H1 (cell line): Measurements from ENCODE around the gene RNF220. TPM values are rescaled to one million over a fixed set of nuclear protein-coding genes. Genes with fewer than 3 reads are reported as not detected.

Experiments used
- CTCF ChIA-PET: fragments of 300-600 bp; sonication (Branson Sonifier 250); formaldehyde crosslinking; loops from one replicate; lab custom pipeline; 2021; ENCODE audit not compliant: partially characterized antibody; lab: Charles Lee
- POLR2A ChIA-PET: fragments of 300-600 bp; sonication (Branson Sonifier 250); formaldehyde crosslinking; loops from one replicate; lab custom pipeline; 2021; ENCODE audit warnings: inconsistent platforms; ENCODE audit not compliant: partially characterized antibody; lab: Charles Lee
- DNase-seq, 2 experiments: peaks; one replicate each; pipeline versions ENCODE4 v3.0.0 to v3.0.0-alpha.2; 2010 to 2022; ENCODE audit warnings: low spot score in 2 of 2, low read depth in 1 of 2, mixed read lengths in 1 of 2
- FAIRE-seq: peaks from 2 replicates; lab custom pipeline; 2011; peaks lifted over from hg19 to GRCh38; lab: Jason Lieb, UNC
- H2AFZ ChIP-seq: 2 replicates; pipeline ENCODE4 v1.8.1; 2012; ENCODE audit warnings: low read length, inconsistent platforms
- H2AK5ac ChIP-seq: 2 replicates; pipeline ENCODE4 v1.6.1; 2013; ENCODE audit warnings: low read depth, low read length
- H2BK120ac ChIP-seq: replicated peaks from 2 replicates; pipeline ENCODE3; 2013; ENCODE audit warnings: low read depth, low read length, inconsistent platforms
- H2BK12ac ChIP-seq: 2 replicates; pipeline ENCODE4 v1.6.1; 2013; ENCODE audit warnings: low read depth, low read length
- H2BK15ac ChIP-seq: 2 replicates; pipeline ENCODE4 v1.6.1; 2013; ENCODE audit warnings: low read length
- H2BK20ac ChIP-seq: 2 replicates; pipeline ENCODE4 v1.6.1; 2013; ENCODE audit warnings: low read length
- H2BK5ac ChIP-seq: 2 replicates; pipeline ENCODE4 v1.6.1; 2013; ENCODE audit warnings: low read depth, low read length
- H3K14ac ChIP-seq: 2 replicates; pipeline ENCODE4 v1.6.1; 2013; ENCODE audit warnings: inconsistent platforms; ENCODE audit not compliant: insufficient read length
- H3K18ac ChIP-seq: 2 replicates; pipeline ENCODE4 v1.6.1; 2013; ENCODE audit warnings: low read length; ENCODE audit errors: extremely low read depth
- H3K23ac ChIP-seq: 2 replicates; pipeline ENCODE4 v1.6.1; 2013; ENCODE audit warnings: inconsistent platforms; ENCODE audit not compliant: insufficient read length
- H3K23me2 ChIP-seq: 2 replicates; pipeline ENCODE4 v1.6.1; 2013; ENCODE audit warnings: low read depth, low read length
- H3K27ac ChIP-seq: 2 replicates; pipeline ENCODE4 v1.6.1; 2011; ENCODE audit warnings: low read depth, low read length, inconsistent platforms
- H3K27me3 ChIP-seq, 4 experiments: replicated peaks in 1 of 4; 1 replicate in 1 of 4; 2 replicates in 3 of 4; pipeline versions ENCODE4 v1.6.1 to v1.8.1; 2011 to 2013; ENCODE audit warnings: low read length in 3 of 4, mild to moderate bottlenecking in 3 of 4, inconsistent platforms in 2 of 4, mixed read lengths in 2 of 4, moderate library complexity in 1 of 4; ENCODE audit not compliant: control insufficient read depth in 3 of 4, insufficient read depth in 3 of 4; ENCODE audit errors: extremely low read depth in 1 of 4
- H3K36me3 ChIP-seq, 4 experiments: 2 replicates each; pipeline versions ENCODE4 v1.6.1 to v1.8.1; 2011 to 2013; ENCODE audit warnings: mild to moderate bottlenecking in 4 of 4, low read length in 3 of 4, moderate library complexity in 2 of 4, control low read depth in 1 of 4, inconsistent platforms in 1 of 4; ENCODE audit not compliant: insufficient read depth in 4 of 4, control insufficient read depth in 2 of 4
- H3K4ac ChIP-seq: replicated peaks from 2 replicates; pipeline ENCODE3; 2013; ENCODE audit warnings: low read length, low read depth, mixed read lengths, inconsistent platforms; ENCODE audit not compliant: insufficient read length
- H3K4me1 ChIP-seq, 4 experiments: replicated peaks in 1 of 4; 1 replicate in 1 of 4; 2 replicates in 3 of 4; pipeline versions ENCODE4 v1.6.1 to v1.8.1; 2011 to 2013; ENCODE audit warnings: low read length in 3 of 4, inconsistent platforms in 2 of 4, mixed read lengths in 1 of 4; ENCODE audit not compliant: insufficient read depth in 4 of 4, control insufficient read depth in 3 of 4
- H3K4me2 ChIP-seq, 2 experiments: 2 replicates each; pipeline versions ENCODE4 v1.6.1 to v1.8.1; 2011 to 2013; ENCODE audit warnings: low read depth in 2 of 2, low read length in 2 of 2, control low read depth in 1 of 2, inconsistent platforms in 1 of 2, mild to moderate bottlenecking in 1 of 2; ENCODE audit not compliant: insufficient read depth in 1 of 2
- H3K4me3 ChIP-seq, 4 experiments: fragments of 200-600, 300-600 bp in 1 of 4; sonication (generic), shearing (Covaris generic), sonication (Bioruptor Twin) in 1 of 4; 2 replicates each; pipeline versions ENCODE4 v1.5.1 to v1.8.1; 2011 to 2016; ENCODE audit warnings: low read length in 4 of 4, low read depth in 3 of 4, control low read depth in 2 of 4, inconsistent platforms in 2 of 4, mild to moderate bottlenecking in 2 of 4, mixed read lengths in 1 of 4, moderate library complexity in 1 of 4; ENCODE audit not compliant: insufficient read depth in 2 of 4; ENCODE audit errors: extremely low read depth in 1 of 4
- H3K56ac ChIP-seq: replicated peaks from 2 replicates; pipeline ENCODE3; 2013; ENCODE audit warnings: low read depth, mild to moderate bottlenecking, mixed read lengths, low read length, inconsistent platforms; ENCODE audit not compliant: insufficient read length
- H3K79me1 ChIP-seq: 2 replicates; pipeline ENCODE4 v1.6.1; 2013; ENCODE audit warnings: low read depth, low read length, control low read depth
- H3K79me2 ChIP-seq, 2 experiments: 2 replicates each; pipeline versions ENCODE4 v1.6.1 to v1.8.1; 2012 to 2013; ENCODE audit warnings: low read length in 2 of 2, mild to moderate bottlenecking in 2 of 2, inconsistent platforms in 1 of 2; ENCODE audit not compliant: insufficient read depth in 2 of 2, control insufficient read depth in 1 of 2
- H3K9ac ChIP-seq, 4 experiments: replicated peaks in 1 of 4; 1 replicate in 1 of 4; 2 replicates in 3 of 4; pipeline versions ENCODE4 v1.6.1 to v1.8.1; 2011 to 2013; ENCODE audit warnings: low read depth in 3 of 4, low read length in 3 of 4, control low read depth in 2 of 4, mild to moderate bottlenecking in 2 of 4, moderate library complexity in 2 of 4, inconsistent platforms in 1 of 4; ENCODE audit errors: extremely low read depth in 1 of 4
- H3K9me3 ChIP-seq, 2 experiments: 2 replicates each; pipeline versions ENCODE4 v1.6.1 to v1.8.1; 2012 to 2013; ENCODE audit warnings: mild to moderate bottlenecking in 2 of 2, moderate library complexity in 2 of 2, control low read depth in 1 of 2, inconsistent platforms in 1 of 2, low read depth in 1 of 2, low read length in 1 of 2, mixed read lengths in 1 of 2; ENCODE audit not compliant: insufficient read depth in 2 of 2
- H4K20me1 ChIP-seq, 2 experiments: replicated peaks in 1 of 2; 2 replicates each; pipeline versions ENCODE3 to v1.8.1; 2011 to 2013; ENCODE audit warnings: inconsistent platforms in 2 of 2, low read length in 2 of 2, mild to moderate bottlenecking in 1 of 2; ENCODE audit not compliant: insufficient read depth in 2 of 2, control insufficient read depth in 1 of 2
- H4K5ac ChIP-seq: 2 replicates; pipeline ENCODE4 v1.6.1; 2013; ENCODE audit warnings: low read length, low read depth, mixed read lengths, inconsistent platforms; ENCODE audit not compliant: insufficient read length
- H4K8ac ChIP-seq: 2 replicates; pipeline ENCODE4 v1.8.0; 2013; ENCODE audit warnings: mild to moderate bottlenecking, moderate library complexity, low read length, inconsistent platforms; ENCODE audit not compliant: insufficient read depth; ENCODE audit errors: extremely low read depth
- H4K91ac ChIP-seq: replicated peaks from 2 replicates; pipeline ENCODE3; 2013; ENCODE audit warnings: low read length, mixed read lengths, inconsistent platforms; ENCODE audit not compliant: insufficient read length
- ASH2L ChIP-seq: fragments of 200-600, 300-600 bp; sonication (generic); IDR thresholded peaks from one replicate; pipeline ENCODE4 v1.7.1; 2017; ENCODE audit warnings: low read length
- BRCA1 ChIP-seq: IDR thresholded peaks from 2 replicates; pipeline ENCODE4 v1.6.1; 2012; ENCODE audit warnings: low read depth, low read length, improper control_type of control experiment
- EP300 ChIP-seq, 2 experiments: IDR thresholded peaks; 1 replicate in 1 of 2; 2 replicates in 1 of 2; pipeline ENCODE4 v1.6.1; 2011 to 2012; ENCODE audit warnings: low read depth in 2 of 2, low read length in 2 of 2, mild to moderate bottlenecking in 2 of 2, borderline replicate concordance in 1 of 2, inconsistent platforms in 1 of 2, moderate library complexity in 1 of 2
- GTF2F1 ChIP-seq: IDR thresholded peaks from 2 replicates; pipeline ENCODE4 v1.6.1; 2012; ENCODE audit warnings: low read depth, low read length, improper control_type of control experiment, borderline replicate concordance
- PHF8 ChIP-seq: fragments of 200-600 bp; sonication (generic); conservative IDR thresholded peaks from 2 replicates; pipeline ENCODE4 v1.7.1; 2012; ENCODE audit warnings: low read depth, mild to moderate bottlenecking, inconsistent platforms, low read length, moderate library complexity
- POLR2AphosphoS5 ChIP-seq: IDR thresholded peaks from 2 replicates; pipeline ENCODE4 v1.6.1; 2011; ENCODE audit warnings: low read depth, low read length
- RFX5 ChIP-seq: IDR thresholded peaks from 2 replicates; pipeline ENCODE4 v1.6.1; 2011; ENCODE audit warnings: low read depth, low read length, improper control_type of control experiment, borderline replicate concordance
- SIN3A ChIP-seq, 2 experiments: IDR thresholded peaks in 1 of 2; conservative IDR thresholded peaks in 1 of 2; 2 replicates each; pipeline ENCODE4 v1.6.1; 2011 to 2012; ENCODE audit warnings: low read length in 2 of 2, improper control_type of control experiment in 1 of 2, low read depth in 1 of 2, mild to moderate bottlenecking in 1 of 2
- SRF ChIP-seq: IDR thresholded peaks from 2 replicates; pipeline ENCODE4 v1.6.1; 2011; ENCODE audit warnings: mild to moderate bottlenecking, low read depth, low read length, moderate library complexity
- TAF7 ChIP-seq: optimal IDR thresholded peaks from 2 replicates; pipeline ENCODE3; 2011; ENCODE audit warnings: low read depth, mild to moderate bottlenecking, inconsistent platforms, low read length, moderate library complexity, borderline replicate concordance
- TCF12 ChIP-seq: IDR thresholded peaks from 2 replicates; pipeline ENCODE4 v1.6.1; 2011; ENCODE audit warnings: low read depth, mild to moderate bottlenecking, low read length
- YY1 ChIP-seq: IDR thresholded peaks from 2 replicates; pipeline ENCODE4 v1.6.1; 2011; ENCODE audit warnings: low read depth, mild to moderate bottlenecking, low read length
- WGBS, 2 experiments: shearing (Covaris generic) in 1 of 2; methylation state at CpG; one replicate each; pipeline versions ENCODE4 v1.1.6 to v1.1.7; 2013 to 2015; ENCODE audit warnings: low lambda C conversion rate in 2 of 2, mixed read lengths in 2 of 2, inconsistent platforms in 1 of 2, low coverage in 1 of 2, missing lambda C conversion rate in 1 of 2; ENCODE audit not compliant: insufficient replicate concordance in 2 of 2, insufficient coverage in 1 of 2, insufficient read length in 1 of 2; ENCODE audit errors: extremely low coverage in 1 of 2, missing lambda C conversion rate in 1 of 2; 5-methylcytosine and 5-hydroxymethylcytosine counted together
- polyA plus RNA-seq, 7 experiments: library from polyadenylated mRNA; depleted of rRNA in 3 of 7; stranded (reverse) in 5 of 7; unstranded in 2 of 7; fragments of >200 nt in 5 of 7; fragments of 200-250 nt in 2 of 7; gene quantifications; 1 replicate in 5 of 7; 2 replicates in 1 of 7; 4 replicates in 1 of 7; pipeline versions ENCODE4 v1.2.1 to v1.2.3, GENCODE V29; 2011 to 2013; ENCODE audit warnings: missing spikeins in 2 of 7, mixed read lengths in 2 of 7
- total RNA-seq: library from RNA; stranded (reverse); fragmentation: NEBNext Ultra II Directional; extraction: Animal tissue kit (Norgen Biotek cat#: 25700); gene quantifications from 2 replicates; pipeline ENCODE4 v1.2.1, GENCODE V29; 2021

RNF220 gene
- total and polyA plus RNA-seq, 2 of the 8 experiments (the other 6 are each of a cell fraction or from before 2014, with no cell fraction given): 123 to 160 TPM

- H3K23me2 ChIP-seq: no peaks in the 10 kb centered on the region
- no peaks in the 10 kb centered on the region for H3K9me3 ChIP-seq
- H3K4me2 ChIP-seq: no peak overlapping the region
- no peak overlapping the region for H2AK5ac ChIP-seq
- H3K18ac ChIP-seq: no peak overlapping the region
- 75% methylated on average over 6 of the region's 6 CpGs; no CpG with 5 or more reads in 1 of the 2 experiments for WGBS, 2 experiments
- CTCF ChIA-PET: interaction anchor here (0.6 to 5.3 kb wide), 21 partner anchors 9 to 372 kb away, joined by 3 to 36 read pairs (median 4); no protein-coding TSS in a partner anchor
- H2BK120ac ChIP-seq: no peak overlapping the region
- H3K4ac ChIP-seq: no peak overlapping the region
- no peak overlapping the region for H4K8ac ChIP-seq
- H3K79me1 ChIP-seq: no peaks in the 10 kb centered on the region
- H2AFZ ChIP-seq: no peak overlapping the region
- H3K27me3 ChIP-seq: no peaks in the 10 kb centered on the region
- H2BK12ac ChIP-seq: no peak overlapping the region
- POLR2A ChIA-PET: interaction anchor here (0.6 to 5.0 kb wide), 4 partner anchors 9 to 236 kb away, joined by 3 to 33 read pairs (median 4); no protein-coding TSS in a partner anchor
- no peak overlapping the region for H4K91ac ChIP-seq
- no peaks in the 10 kb centered on the region for H4K20me1 ChIP-seq
- H2BK15ac ChIP-seq: no peak overlapping the region
- H3K4me3 ChIP-seq: no peak overlapping the region
- H3K27ac ChIP-seq: no peak overlapping the region
- DNase-seq (no peak), FAIRE-seq (no peak)
- H3K36me3 ChIP-seq: no peaks in the 10 kb centered on the region
- no peak overlapping the region for H4K5ac ChIP-seq
- no peak overlapping the region for H2BK20ac ChIP-seq
- H3K4me1 ChIP-seq: peaks cover 0 to 13% (median 3%) of the 10 kb centered on the region in 4 experiments; a peak in 3 of 7 replicates
- no peak overlapping the region for H3K23ac ChIP-seq
- no peaks in the 10 kb centered on the region for H3K79me2 ChIP-seq
- H3K9ac ChIP-seq: no peak overlapping the region
- H2BK5ac ChIP-seq: no peak overlapping the region
- H3K56ac ChIP-seq: no peak overlapping the region
- no peak overlapping the region for H3K14ac ChIP-seq
- no peak for TF ChIP-seq PHF8
- no peak for TF ChIP-seq SRF
- TF ChIP-seq YY1: no peak
- no peak for TF ChIP-seq EP300 (IDR thresholded peaks at IDR 0.05; ENCODE audit: borderline replicate concordance in 1 of 2, low read depth in 2 of 2, low read length in 2 of 2)
- TF ChIP-seq RFX5: no peak
- no peak for TF ChIP-seq TAF7
- TF ChIP-seq TCF12: no peak
- TF ChIP-seq BRCA1: no peak
- no peak for TF ChIP-seq SIN3A (conservative IDR thresholded peaks at IDR 0.05 in 1 of 2, IDR thresholded peaks at IDR 0.05 in 1 of 2; ENCODE audit: low read depth in 1 of 2, low read length in 2 of 2)
- no peak for TF ChIP-seq ASH2L
- TF ChIP-seq GTF2F1: no peak
- no peak for TF ChIP-seq POLR2AphosphoS5
Observed at GRCh38 chr1:44553771-44554170, 148.7 kb downstream of the RNF220 start.
